HCT116 (cell line): ENCODE data around the gene MBD1. TPM values are rescaled to one million over a fixed set of nuclear protein-coding genes. Genes with fewer than 3 reads are reported as not detected.

ENCODE experiments used
- ATAC-seq: fragments of 200-7000 bp; cut with Tn5 transposase; 2 replicates; pipeline ENCODE4 v1.9.1; 2020; ENCODE audit warnings: mild to moderate bottlenecking, moderate library complexity
- BruUV-seq: library from RNA; stranded (reverse); fragments of 400-500 nt; replicated peaks from 2 replicates; lab custom pipeline; 2021; lab: Mats Ljungman, UMichigan
- CTCF ChIA-PET: fragments of 300-600 bp; sonication (Branson Sonifier 250); formaldehyde crosslinking; loops from one replicate; lab custom pipeline; 2021; ENCODE audit warnings: antibody characterized with exemption; lab: Charles Lee
- POLR2A ChIA-PET: fragments of 300-600, 350-600 bp; sonication (Branson Sonifier 250); formaldehyde crosslinking; loops from one replicate; lab custom pipeline; 2021; ENCODE audit warnings: antibody characterized with exemption; lab: Charles Lee
- RAD21 ChIA-PET, 2 experiments: fragments of 300-600 bp; sonication (Branson Sonifier 250); formaldehyde crosslinking; loops; one replicate each; lab custom pipeline; 2023; ENCODE audit warnings: low total read pairs in 2 of 2; ENCODE audit not compliant: uncharacterized antibody in 2 of 2, unreplicated experiment in 2 of 2, low non-redundant PET in 1 of 2; lab: Charles Lee
- DNase-seq: peaks from one replicate; pipeline ENCODE4 v3.0.0-alpha.2; 2010; ENCODE audit warnings: low read depth, low spot score
- H2AFZ ChIP-seq: fragments of 200-600 bp; shearing (Covaris generic), sonication (generic); 2 replicates; pipeline ENCODE4 v1.6.1; 2017; ENCODE audit warnings: low read depth, mixed run types, mixed read lengths, antibody characterized with exemption, low read length; ENCODE audit not compliant: poor library complexity, severe bottlenecking
- H3K27ac ChIP-seq: 2 replicates; pipeline ENCODE4 v1.5.1; 2012; ENCODE audit warnings: low read depth, low read length
- H3K27me3 ChIP-seq: fragments of 200-600 bp; sonication (generic); 2 replicates; pipeline ENCODE4 v1.6.1; 2016; ENCODE audit warnings: mixed run types, low read length, mixed read lengths; ENCODE audit not compliant: insufficient read depth
- H3K36me3 ChIP-seq, 2 experiments: fragments of 200-500 bp in 1 of 2; fragments of 200-600 bp in 1 of 2; sonication (Bioruptor generic) in 1 of 2; sonication (generic) in 1 of 2; 2 replicates each; pipeline versions ENCODE4 v1.5.1 to v1.6.1; 2014 to 2016; ENCODE audit warnings: low read length in 2 of 2, inconsistent platforms in 1 of 2, mixed read lengths in 1 of 2, mixed run types in 1 of 2; ENCODE audit not compliant: insufficient read depth in 2 of 2, control insufficient read depth in 1 of 2
- H3K4me1 ChIP-seq, 2 experiments: fragments of 200-600 bp in 1 of 2; sonication (generic) in 1 of 2; 2 replicates each; pipeline versions ENCODE4 v1.5.1 to v1.6.1; 2012 to 2017; ENCODE audit warnings: low read length in 2 of 2, inconsistent platforms in 1 of 2, mild to moderate bottlenecking in 1 of 2, mixed read lengths in 1 of 2, mixed run types in 1 of 2, moderate library complexity in 1 of 2; ENCODE audit not compliant: insufficient read depth in 2 of 2, control insufficient read depth in 1 of 2
- H3K4me2 ChIP-seq: fragments of 200-600 bp; sonication (generic); 2 replicates; pipeline ENCODE4 v1.6.1; 2017; ENCODE audit warnings: mixed run types, low read length, mixed read lengths
- H3K4me3 ChIP-seq, 2 experiments: fragments of 200-600 bp in 1 of 2; sonication (generic) in 1 of 2; replicated peaks in 1 of 2; 2 replicates each; pipeline ENCODE4 v1.5.1; 2011 to 2016; ENCODE audit warnings: low read length in 2 of 2, control low read depth in 1 of 2, low read depth in 1 of 2, mild to moderate bottlenecking in 1 of 2, mixed read lengths in 1 of 2, mixed run types in 1 of 2
- H3K79me2 ChIP-seq: fragments of 200-600 bp; sonication (generic); 2 replicates; pipeline ENCODE4 v1.6.1; 2017; ENCODE audit warnings: mild to moderate bottlenecking, mixed run types, low read length, moderate library complexity, mixed read lengths; ENCODE audit not compliant: insufficient read depth
- H3K9ac ChIP-seq: fragments of 200-600 bp; sonication (generic); 2 replicates; pipeline ENCODE4 v1.6.1; 2016; ENCODE audit warnings: low read length, mixed read lengths
- H3K9me2 ChIP-seq: fragments of 200-600 bp; sonication (generic), shearing (Covaris generic); 2 replicates; pipeline ENCODE4 v1.6.1; 2017; ENCODE audit warnings: mixed run types, mild to moderate bottlenecking, moderate library complexity; ENCODE audit not compliant: insufficient read depth
- H3K9me3 ChIP-seq, 2 experiments: fragments of 200-500 bp in 1 of 2; fragments of 200-600 bp in 1 of 2; sonication (Bioruptor generic) in 1 of 2; sonication (generic) in 1 of 2; 2 replicates each; pipeline ENCODE4 v1.6.1; 2014 to 2017; ENCODE audit warnings: low read length in 2 of 2, mixed read lengths in 2 of 2, inconsistent platforms in 1 of 2, low read depth in 1 of 2, mild to moderate bottlenecking in 1 of 2, mixed run types in 1 of 2, moderate library complexity in 1 of 2; ENCODE audit not compliant: control insufficient read depth in 1 of 2, insufficient read depth in 1 of 2
- H4K20me1 ChIP-seq: fragments of 200-600 bp; sonication (generic), shearing (Covaris generic); 2 replicates; pipeline ENCODE4 v1.6.1; 2017; ENCODE audit warnings: mixed run types, mild to moderate bottlenecking, moderate library complexity; ENCODE audit not compliant: insufficient read depth
- CBX3 ChIP-seq: IDR thresholded peaks from 2 replicates; pipeline ENCODE4 v1.6.1; 2012; ENCODE audit warnings: low read depth
- EGR1 ChIP-seq: IDR thresholded peaks from 2 replicates; pipeline ENCODE4 v1.6.1; 2012; ENCODE audit warnings: low read depth
- EZH2 ChIP-seq: fragments of 200-600 bp; sonication (generic); IDR thresholded peaks from 2 replicates; pipeline ENCODE4 v1.6.1; 2017; ENCODE audit warnings: antibody characterized with exemption, mixed run types
- FOSL1 ChIP-seq: IDR thresholded peaks from 2 replicates; pipeline ENCODE4 v1.6.1; 2012; ENCODE audit warnings: low read depth
- JUND ChIP-seq: IDR thresholded peaks from 2 replicates; pipeline ENCODE4 v1.6.1; 2012
- POLR2A ChIP-seq: IDR thresholded peaks from 2 replicates; pipeline ENCODE4 v1.7.0; 2011; ENCODE audit warnings: borderline replicate concordance; ENCODE audit not compliant: insufficient read depth, insufficient read length; ENCODE audit errors: extremely low read depth
- SP1 ChIP-seq: IDR thresholded peaks from 2 replicates; pipeline ENCODE4 v1.6.1; 2012; ENCODE audit warnings: low read depth
- SRF ChIP-seq: IDR thresholded peaks from 2 replicates; pipeline ENCODE4 v1.6.1; 2012; ENCODE audit warnings: low read depth
- TCF7L2 ChIP-seq: IDR thresholded peaks from 2 replicates; pipeline ENCODE4 v1.7.0; 2011; ENCODE audit warnings: borderline replicate concordance, inconsistent platforms; ENCODE audit not compliant: insufficient read depth, insufficient read length; ENCODE audit errors: extremely low read depth
- YY1 ChIP-seq: IDR thresholded peaks from 2 replicates; pipeline ENCODE4 v1.6.1; 2011; ENCODE audit warnings: low read length, low read depth, moderate library complexity, mild to moderate bottlenecking; ENCODE audit not compliant: insufficient replicate concordance; ENCODE audit errors: extremely low read depth
- ZFX ChIP-seq: fragments of 450-650 bp; IDR thresholded peaks from 2 replicates; pipeline ENCODE4 v1.6.1; 2017
- intact Hi-C: fragments of 100-400 bp; cut with micrococcal nuclease; formaldehyde crosslinking; loops from 2 replicates; pipeline ENCODE4 v1.10.0; 2022
- total RNA-seq: library from RNA; stranded (reverse); gene quantifications from one replicate; pipeline ENCODE4 v1.2.1, GENCODE V29; 2021; ENCODE audit not compliant: unreplicated experiment
- TF ChIP-seq, protein P1 (sequence below): IDR thresholded peaks from 2 replicates; pipeline ENCODE4 v1.6.1; 2012
- TF ChIP-seq, protein P2 (sequence below): IDR thresholded peaks from 2 replicates; pipeline ENCODE4 v1.6.1; 2012; ENCODE audit warnings: low read depth
- TF ChIP-seq, protein P3 (sequence below), 3 experiments: fragments of 200-600 bp in 1 of 3; sonication (generic) in 1 of 3; IDR thresholded peaks in 2 of 3; conservative IDR thresholded peaks in 1 of 3; 2 replicates each; pipeline ENCODE4 v1.5.1; 2012 to 2017; ENCODE audit warnings: low read depth in 2 of 3, low read length in 2 of 3, antibody characterized with exemption in 1 of 3, borderline replicate concordance in 1 of 3, control low read depth in 1 of 3, mild to moderate bottlenecking in 1 of 3, mixed read lengths in 1 of 3, mixed run types in 1 of 3, moderate library complexity in 1 of 3; ENCODE audit not compliant: insufficient read depth in 1 of 3

MBD1 gene
- total RNA-seq, 1 experiment from 2014 or later = 63.9 TPM

DNA sequence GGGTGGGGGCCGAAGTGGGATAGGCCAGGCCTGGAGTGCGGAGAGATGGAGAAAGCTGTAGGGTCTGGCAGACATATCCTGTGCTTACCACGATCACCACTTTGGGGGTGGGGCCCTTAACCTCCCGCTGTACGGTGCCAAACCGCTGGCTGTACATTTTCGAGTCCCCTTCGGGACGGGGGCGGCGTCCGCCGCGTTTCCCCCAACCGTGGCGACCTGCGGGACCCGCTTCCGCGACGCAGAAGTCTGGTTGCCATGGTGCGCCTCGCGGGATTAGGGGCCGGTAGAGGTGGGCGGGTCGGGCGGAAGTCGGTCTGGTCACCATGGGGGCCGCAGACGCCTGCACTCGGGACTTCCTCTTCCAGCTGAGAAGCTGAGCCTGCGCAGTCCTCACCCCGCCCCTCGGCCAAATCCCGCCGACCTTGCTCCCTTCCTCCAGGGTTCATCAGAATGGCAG lies 15.0 kb downstream of the MBD1 start, which contains the start of gene CFAP53:
CFAP53 (minus strand) TSS at position 248 of the 457 bp plus-strand sequence; CDS start at position 157, 91 bp downstream.
- no TSS peak for BruUV-seq
- intact Hi-C loops = no loop called here
- RAD21 ChIA-PET = no interaction called here
- POLR2A ChIA-PET = no interaction called here
- H3K9ac ChIP-seq = no peak within 1 kb of the TSS
- no peak for TF ChIP-seq YY1
- TF ChIP-seq, protein P1, sequence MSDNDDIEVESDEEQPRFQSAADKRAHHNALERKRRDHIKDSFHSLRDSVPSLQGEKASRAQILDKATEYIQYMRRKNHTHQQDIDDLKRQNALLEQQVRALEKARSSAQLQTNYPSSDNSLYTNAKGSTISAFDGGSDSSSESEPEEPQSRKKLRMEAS = no peak
- no peak for TF ChIP-seq EGR1
- no peak for TF ChIP-seq JUND
- TF ChIP-seq ZFX = no peak
- no peak for TF ChIP-seq SRF
- TF ChIP-seq TCF7L2 = no peak
- TF ChIP-seq, protein P2, sequence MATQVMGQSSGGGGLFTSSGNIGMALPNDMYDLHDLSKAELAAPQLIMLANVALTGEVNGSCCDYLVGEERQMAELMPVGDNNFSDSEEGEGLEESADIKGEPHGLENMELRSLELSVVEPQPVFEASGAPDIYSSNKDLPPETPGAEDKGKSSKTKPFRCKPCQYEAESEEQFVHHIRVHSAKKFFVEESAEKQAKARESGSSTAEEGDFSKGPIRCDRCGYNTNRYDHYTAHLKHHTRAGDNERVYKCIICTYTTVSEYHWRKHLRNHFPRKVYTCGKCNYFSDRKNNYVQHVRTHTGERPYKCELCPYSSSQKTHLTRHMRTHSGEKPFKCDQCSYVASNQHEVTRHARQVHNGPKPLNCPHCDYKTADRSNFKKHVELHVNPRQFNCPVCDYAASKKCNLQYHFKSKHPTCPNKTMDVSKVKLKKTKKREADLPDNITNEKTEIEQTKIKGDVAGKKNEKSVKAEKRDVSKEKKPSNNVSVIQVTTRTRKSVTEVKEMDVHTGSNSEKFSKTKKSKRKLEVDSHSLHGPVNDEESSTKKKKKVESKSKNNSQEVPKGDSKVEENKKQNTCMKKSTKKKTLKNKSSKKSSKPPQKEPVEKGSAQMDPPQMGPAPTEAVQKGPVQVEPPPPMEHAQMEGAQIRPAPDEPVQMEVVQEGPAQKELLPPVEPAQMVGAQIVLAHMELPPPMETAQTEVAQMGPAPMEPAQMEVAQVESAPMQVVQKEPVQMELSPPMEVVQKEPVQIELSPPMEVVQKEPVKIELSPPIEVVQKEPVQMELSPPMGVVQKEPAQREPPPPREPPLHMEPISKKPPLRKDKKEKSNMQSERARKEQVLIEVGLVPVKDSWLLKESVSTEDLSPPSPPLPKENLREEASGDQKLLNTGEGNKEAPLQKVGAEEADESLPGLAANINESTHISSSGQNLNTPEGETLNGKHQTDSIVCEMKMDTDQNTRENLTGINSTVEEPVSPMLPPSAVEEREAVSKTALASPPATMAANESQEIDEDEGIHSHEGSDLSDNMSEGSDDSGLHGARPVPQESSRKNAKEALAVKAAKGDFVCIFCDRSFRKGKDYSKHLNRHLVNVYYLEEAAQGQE = no peak
- TF ChIP-seq, protein P3, sequence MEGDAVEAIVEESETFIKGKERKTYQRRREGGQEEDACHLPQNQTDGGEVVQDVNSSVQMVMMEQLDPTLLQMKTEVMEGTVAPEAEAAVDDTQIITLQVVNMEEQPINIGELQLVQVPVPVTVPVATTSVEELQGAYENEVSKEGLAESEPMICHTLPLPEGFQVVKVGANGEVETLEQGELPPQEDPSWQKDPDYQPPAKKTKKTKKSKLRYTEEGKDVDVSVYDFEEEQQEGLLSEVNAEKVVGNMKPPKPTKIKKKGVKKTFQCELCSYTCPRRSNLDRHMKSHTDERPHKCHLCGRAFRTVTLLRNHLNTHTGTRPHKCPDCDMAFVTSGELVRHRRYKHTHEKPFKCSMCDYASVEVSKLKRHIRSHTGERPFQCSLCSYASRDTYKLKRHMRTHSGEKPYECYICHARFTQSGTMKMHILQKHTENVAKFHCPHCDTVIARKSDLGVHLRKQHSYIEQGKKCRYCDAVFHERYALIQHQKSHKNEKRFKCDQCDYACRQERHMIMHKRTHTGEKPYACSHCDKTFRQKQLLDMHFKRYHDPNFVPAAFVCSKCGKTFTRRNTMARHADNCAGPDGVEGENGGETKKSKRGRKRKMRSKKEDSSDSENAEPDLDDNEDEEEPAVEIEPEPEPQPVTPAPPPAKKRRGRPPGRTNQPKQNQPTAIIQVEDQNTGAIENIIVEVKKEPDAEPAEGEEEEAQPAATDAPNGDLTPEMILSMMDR (IDR thresholded peaks at IDR 0.05 in 2 of 3, conservative IDR thresholded peaks at IDR 0.05 in 1 of 3; ENCODE audit: borderline replicate concordance in 1 of 3, insufficient read depth in 1 of 3, low read depth in 2 of 3, low read length in 2 of 3) = no peak
- no peak for TF ChIP-seq FOSL1
- TF ChIP-seq CBX3 = no peak
- no peak for TF ChIP-seq EZH2
- no peak for TF ChIP-seq SP1
- no peak for TF ChIP-seq POLR2A
- H3K9me3 ChIP-seq = no peaks in the 10 kb centered on the region
- no peaks in the 10 kb centered on the region for H3K9me2 ChIP-seq
- DNase-seq (no peak), ATAC-seq (no peak)
- no peaks in the 10 kb centered on the region for H4K20me1 ChIP-seq
- H3K4me2 ChIP-seq = no peak within 1 kb of the TSS
- CTCF ChIA-PET = no interaction called here
- no peaks in the 10 kb centered on the region for H3K27me3 ChIP-seq
- H3K4me3 ChIP-seq = no peak within 1 kb of the TSS
- no peak within 1 kb of the TSS for H3K27ac ChIP-seq
- H3K79me2 ChIP-seq = no peaks in the 10 kb centered on the region
- no peaks in the 10 kb centered on the region for H3K4me1 ChIP-seq
- peaks cover 22 to 24% of the 10 kb centered on the region in 2 experiments for H3K36me3 ChIP-seq
- H2AFZ ChIP-seq = no peak within 1 kb of the TSS
